ENCODE measurements around the gene FAM229A. TPM values are rescaled to one million over a fixed set of nuclear protein-coding genes. Genes with fewer than 3 reads are reported as not detected.
A peak's percentile ranks its signal among the peaks of the same experiment; 100 is the strongest.

Gene FAM229A
- total RNA-seq, 2 donors from 2014 or later, result 0.89 to 7.5 TPM

DNA sequence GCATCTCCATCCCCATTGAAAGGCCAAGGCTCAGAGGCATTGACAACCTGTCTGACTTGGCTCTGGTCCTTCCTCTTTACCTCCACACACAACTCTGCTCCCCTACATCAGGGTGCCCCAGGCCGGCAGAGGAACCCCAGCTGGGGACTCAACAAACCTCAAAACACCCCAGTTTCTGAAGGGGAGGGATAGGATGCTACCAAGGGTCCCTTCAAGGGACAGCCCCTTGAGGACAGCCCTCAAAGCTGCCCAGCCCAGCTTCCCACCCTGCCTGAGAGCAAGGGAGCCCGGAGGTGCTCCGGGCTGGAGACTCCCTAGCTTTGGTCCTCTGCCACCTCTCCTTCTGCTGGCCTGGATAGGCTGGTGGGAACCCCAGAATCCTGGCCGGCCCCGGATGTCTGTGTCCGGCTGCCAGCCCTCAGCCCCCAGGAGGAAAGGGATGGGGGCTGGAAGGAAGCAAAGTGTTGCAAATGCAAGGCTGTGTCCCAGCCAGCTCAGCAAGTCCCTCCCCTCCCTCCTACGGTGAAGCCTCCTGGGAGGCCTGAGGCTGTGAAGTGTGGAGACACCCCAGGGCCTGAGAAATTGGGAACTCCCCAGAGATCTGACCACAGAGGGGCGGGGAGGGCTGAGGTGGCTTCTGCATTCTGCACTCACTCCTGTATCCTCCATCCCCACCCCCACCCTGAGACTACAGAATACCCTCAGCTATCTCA is 25.2 kb downstream of the FAM229A start:
- H3K9me3 ChIP-seq, result no peaks in the 10 kb centered on the region
- no peak for DNase-seq (ENCODE audit: low spot score)
- TF ChIP-seq, protein P1, sequence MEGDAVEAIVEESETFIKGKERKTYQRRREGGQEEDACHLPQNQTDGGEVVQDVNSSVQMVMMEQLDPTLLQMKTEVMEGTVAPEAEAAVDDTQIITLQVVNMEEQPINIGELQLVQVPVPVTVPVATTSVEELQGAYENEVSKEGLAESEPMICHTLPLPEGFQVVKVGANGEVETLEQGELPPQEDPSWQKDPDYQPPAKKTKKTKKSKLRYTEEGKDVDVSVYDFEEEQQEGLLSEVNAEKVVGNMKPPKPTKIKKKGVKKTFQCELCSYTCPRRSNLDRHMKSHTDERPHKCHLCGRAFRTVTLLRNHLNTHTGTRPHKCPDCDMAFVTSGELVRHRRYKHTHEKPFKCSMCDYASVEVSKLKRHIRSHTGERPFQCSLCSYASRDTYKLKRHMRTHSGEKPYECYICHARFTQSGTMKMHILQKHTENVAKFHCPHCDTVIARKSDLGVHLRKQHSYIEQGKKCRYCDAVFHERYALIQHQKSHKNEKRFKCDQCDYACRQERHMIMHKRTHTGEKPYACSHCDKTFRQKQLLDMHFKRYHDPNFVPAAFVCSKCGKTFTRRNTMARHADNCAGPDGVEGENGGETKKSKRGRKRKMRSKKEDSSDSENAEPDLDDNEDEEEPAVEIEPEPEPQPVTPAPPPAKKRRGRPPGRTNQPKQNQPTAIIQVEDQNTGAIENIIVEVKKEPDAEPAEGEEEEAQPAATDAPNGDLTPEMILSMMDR (IDR thresholded peaks at IDR 0.05), result no peak
- no peak overlapping the region for H3K4me3 ChIP-seq
- H3K27me3 ChIP-seq, result no peaks in the 10 kb centered on the region
- peaks cover 5% of the 10 kb centered on the region for H3K36me3 ChIP-seq
- H3K27ac ChIP-seq, result peak overlapping the region; percentile 64 to 68
- H3K4me1 ChIP-seq, result peaks cover 0 to 44% of the 10 kb centered on the region in 2 donors

DNA sequence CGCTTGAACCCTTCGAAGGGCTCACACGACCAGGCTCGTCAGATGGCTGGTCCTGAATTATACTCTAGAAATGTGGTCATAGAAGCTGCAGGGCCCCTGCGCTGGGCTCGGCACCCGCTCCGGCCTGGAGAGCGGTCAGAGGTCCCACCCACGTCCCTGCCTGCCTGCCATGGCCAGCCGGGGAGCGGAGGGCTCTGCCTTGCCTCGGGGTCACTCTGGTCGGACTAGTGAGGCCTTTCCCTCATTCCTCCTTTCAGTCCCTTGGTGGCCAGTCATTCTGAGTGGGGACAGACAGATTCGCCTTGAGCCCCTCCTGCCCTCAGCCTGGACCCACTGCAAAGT is 25.7 kb downstream of the FAM229A start:
- Histone ChIP-seq H3K27me3 (no peaks in the 10 kb centered on the region), H3K4me1 (peaks cover 0 to 44% of the 10 kb centered on the region in 2 donors), H3K27ac (peak overlapping the region; percentile 64 to 68), H3K4me3 (peak overlapping the region; percentile 57 to 68), H3K9me3 (no peaks in the 10 kb centered on the region), H3K36me3 (peaks cover 10% of the 10 kb centered on the region)
- no peak for DNase-seq (ENCODE audit: low spot score)
- TF ChIP-seq, protein P1 (IDR thresholded peaks at IDR 0.05), result no peak

DNA sequence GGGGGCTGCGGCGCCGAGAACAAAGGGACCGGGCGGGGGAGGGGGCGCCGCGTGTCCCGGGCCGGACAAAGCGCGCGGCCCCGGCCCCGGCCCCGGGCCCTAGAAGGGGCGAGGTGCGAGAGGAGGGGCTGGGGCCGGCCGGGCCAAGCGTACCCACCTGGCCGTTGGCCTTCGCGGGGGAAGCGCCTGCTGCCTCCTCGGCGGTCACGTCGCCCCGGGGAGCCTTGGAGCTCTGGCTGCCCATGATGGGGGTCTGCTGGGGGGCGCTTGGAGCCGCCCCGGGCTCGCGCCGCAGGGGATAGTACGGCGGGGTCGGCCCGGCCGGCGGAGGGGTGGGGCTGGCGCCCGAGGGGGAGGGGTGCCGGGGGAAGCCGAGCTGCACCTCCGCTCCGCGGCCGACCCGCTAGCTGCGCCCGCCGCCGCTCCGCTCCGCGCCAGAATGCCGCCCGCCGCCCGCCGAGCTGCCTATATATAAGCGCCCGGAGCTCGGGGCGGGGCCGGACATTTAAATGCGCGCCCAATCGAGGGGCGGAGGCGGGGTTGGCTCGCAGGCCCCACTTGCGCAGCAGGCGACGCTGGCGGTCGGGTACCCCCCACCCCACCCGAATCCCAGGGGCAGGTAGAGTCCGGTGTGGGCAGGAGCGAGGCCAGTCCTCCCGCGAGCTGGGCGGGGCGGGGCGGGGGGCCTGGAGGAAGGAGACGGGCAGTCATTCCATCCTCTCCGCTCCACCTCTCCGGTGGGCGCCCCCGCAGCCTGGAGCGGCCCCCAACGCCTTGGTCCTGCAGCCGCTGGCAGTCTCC is 26.3 kb downstream of the FAM229A start, which contains the start of gene MARCKSL1:
MARCKSL1 (minus strand) TSS at position 444 of the 801 bp plus-strand sequence; CDS start at position 244, 200 bp downstream.
- DNase-seq (ENCODE audit: low spot score), result peak; percentile 85
- H3K27ac ChIP-seq, result peak within 1 kb of the TSS; percentile 64 to 68

DNA sequence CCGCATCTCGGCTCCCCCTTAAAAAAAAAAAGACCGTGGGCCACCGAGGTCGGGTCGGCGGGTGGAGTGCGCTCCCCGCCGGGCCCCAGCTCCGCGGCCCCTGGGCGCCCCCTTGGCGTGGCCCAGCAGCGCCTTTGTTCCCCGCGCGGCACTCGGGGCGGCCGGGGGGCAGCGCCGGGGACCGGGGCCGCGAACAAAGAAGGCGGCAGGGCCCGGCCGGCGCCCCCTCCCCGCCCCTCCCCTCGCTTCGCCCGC is 26.8 kb downstream of the FAM229A start:
- Histone ChIP-seq H3K4me1 (peaks cover 0 to 44% of the 10 kb centered on the region in 2 donors), H3K36me3 (peaks cover 15% of the 10 kb centered on the region), H3K27ac (peak overlapping the region; percentile 64 to 68), H3K9me3 (no peaks in the 10 kb centered on the region), H3K27me3 (no peaks in the 10 kb centered on the region), H3K4me3 (peak overlapping the region; percentile 57 to 68)
- TF ChIP-seq, protein P1 (IDR thresholded peaks at IDR 0.05), result no peak
- no peak for DNase-seq (ENCODE audit: low spot score)

More for the DNA sequence above, 26.3 kb downstream of the FAM229A start, which contains the start of gene MARCKSL1:
- no peaks in the 10 kb centered on the region for H3K9me3 ChIP-seq
- TF ChIP-seq, protein P1 (IDR thresholded peaks at IDR 0.05), result no peak
- H3K4me3 ChIP-seq, result peak within 1 kb of the TSS; percentile 57 to 68
- no peaks in the 10 kb centered on the region for H3K27me3 ChIP-seq
- peaks cover 0 to 44% of the 10 kb centered on the region in 2 donors for H3K4me1 ChIP-seq
- peaks cover 15% of the 10 kb centered on the region for H3K36me3 ChIP-seq

DNA sequence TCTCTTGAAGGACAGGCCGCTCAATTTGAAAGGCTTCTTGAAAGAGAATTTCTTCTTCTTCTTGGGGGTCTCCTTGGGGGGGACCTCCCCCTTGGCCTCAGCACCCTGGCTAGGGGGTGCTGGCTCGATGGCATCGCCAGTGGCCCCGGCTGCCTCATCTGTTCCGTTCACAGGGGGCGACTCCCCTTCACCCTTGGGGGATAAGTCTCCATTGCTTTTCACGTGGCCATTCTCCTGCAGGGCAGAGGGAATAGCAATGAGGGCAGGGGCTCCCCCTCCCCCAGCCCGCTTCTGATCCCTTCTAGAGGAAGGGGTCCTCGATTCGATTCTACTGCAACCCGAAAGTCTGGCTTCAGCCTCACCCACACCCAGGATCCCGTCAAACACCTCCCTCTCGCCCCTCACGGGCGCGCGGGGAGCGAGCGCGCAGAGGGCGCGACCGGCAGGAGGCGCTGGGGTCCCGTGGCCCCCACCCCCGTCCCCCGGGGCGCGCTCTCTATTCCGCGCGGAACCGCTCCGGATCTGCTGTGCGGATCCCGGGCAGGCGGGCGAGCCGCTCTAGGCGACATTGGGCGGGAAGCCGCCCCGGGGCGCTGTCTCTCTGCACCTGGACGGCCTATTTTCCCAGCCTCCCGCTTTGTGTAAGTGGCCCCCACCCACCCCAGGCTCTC is 27.3 kb downstream of the FAM229A start:
- no peak for DNase-seq (ENCODE audit: low spot score)
- TF ChIP-seq, protein P1 (IDR thresholded peaks at IDR 0.05), result peak; percentile 74 to 85
- peak overlapping the region; percentile 64 to 68 for H3K27ac ChIP-seq
- peaks cover 15% of the 10 kb centered on the region for H3K36me3 ChIP-seq
- peaks cover 0 to 44% of the 10 kb centered on the region in 2 donors for H3K4me1 ChIP-seq
- no peaks in the 10 kb centered on the region for H3K9me3 ChIP-seq
- H3K4me3 ChIP-seq, result peak overlapping the region; percentile 57 to 68
- H3K27me3 ChIP-seq, result no peaks in the 10 kb centered on the region
